Islet of Langerhans (tissue), 1 donor: ENCODE measurements around the gene ATF6B.
"Not testable (repeated sequence)": the region's sequence is repeated elsewhere in the genome, so short reads cannot be mapped to it uniquely, and the experiment has no call there.

Experiments
- FAIRE-seq: peaks from one replicate; lab custom pipeline; 2011; peaks lifted over from hg19 to GRCh38; lab: Jason Lieb, UNC

The ATF6B gene

GRCh38 chr6:32154514-32155161 lies 26.6 kb upstream of the ATF6B start:
- no peak for FAIRE-seq

GRCh38 chr6:32153564-32154513 lies 25.8 kb upstream of the ATF6B start, which contains the start of gene PPT2:
Gene PPT2, plus strand, starts transcription at chr6:32154141. Its CDS starts 454 bp downstream, at chr6:32154595.
- FAIRE-seq = no peak

GRCh38 chr6:32152769-32153563 lies 24.9 kb upstream of the ATF6B start:
- FAIRE-seq = no peak

GRCh38 chr6:32151863-32152768 lies 24.1 kb upstream of the ATF6B start, which contains the start of gene PRRT1:
Gene PRRT1, minus strand, starts transcription at chr6:32151939. Its CDS starts 112 bp downstream, at chr6:32151827.
- FAIRE-seq = no peak

- no peak for FAIRE-seq
Observed at GRCh38 chr6:32151181-32151862, 23.3 kb upstream of the ATF6B start.

- FAIRE-seq = no peak
Observed at GRCh38 chr6:32149932-32150870, 22.2 kb upstream of the ATF6B start.

- no peak for FAIRE-seq
Observed at GRCh38 chr6:32149092-32149755, 21.2 kb upstream of the ATF6B start.

GRCh38 chr6:32148289-32149091 lies 20.4 kb upstream of the ATF6B start:
- FAIRE-seq = no peak

- FAIRE-seq = no peak
Observed at GRCh38 chr6:32147401-32148132, 19.5 kb upstream of the ATF6B start.

GRCh38 chr6:32146687-32147086 lies 18.6 kb upstream of the ATF6B start:
- no peak for FAIRE-seq

- FAIRE-seq = no peak
Observed at GRCh38 chr6:32146287-32146686, 18.2 kb upstream of the ATF6B start.

- not testable (repeated sequence) for FAIRE-seq
Observed at GRCh38 chr6:32144238-32144637, 16.2 kb upstream of the ATF6B start.

- no peak for FAIRE-seq
Observed at GRCh38 chr6:32140420-32141046, 12.5 kb upstream of the ATF6B start.

GRCh38 chr6:32139590-32139989 lies 11.5 kb upstream of the ATF6B start:
- FAIRE-seq = no peak

- FAIRE-seq = no peak
Observed at GRCh38 chr6:32137454-32137853, 9.4 kb upstream of the ATF6B start.

- FAIRE-seq = no peak
Observed at GRCh38 chr6:32133786-32134185, 5.7 kb upstream of the ATF6B start.

GRCh38 chr6:32132110-32132509 lies 4.1 kb upstream of the ATF6B start:
- no peak for FAIRE-seq
